GM21619 (cell line): Measurements from ENCODE around the gene IFI30.
"Not testable (repeated sequence)": the region's sequence is repeated elsewhere in the genome, so short reads cannot be mapped to it uniquely, and the experiment has no call there.

Experiments used
- ATAC-seq: cut with Tn5 transposase; IDR thresholded peaks from one replicate; pipeline ENCODE4 v1.9.1; 2021; ENCODE audit not compliant: unreplicated experiment

IFI30 gene

DNA sequence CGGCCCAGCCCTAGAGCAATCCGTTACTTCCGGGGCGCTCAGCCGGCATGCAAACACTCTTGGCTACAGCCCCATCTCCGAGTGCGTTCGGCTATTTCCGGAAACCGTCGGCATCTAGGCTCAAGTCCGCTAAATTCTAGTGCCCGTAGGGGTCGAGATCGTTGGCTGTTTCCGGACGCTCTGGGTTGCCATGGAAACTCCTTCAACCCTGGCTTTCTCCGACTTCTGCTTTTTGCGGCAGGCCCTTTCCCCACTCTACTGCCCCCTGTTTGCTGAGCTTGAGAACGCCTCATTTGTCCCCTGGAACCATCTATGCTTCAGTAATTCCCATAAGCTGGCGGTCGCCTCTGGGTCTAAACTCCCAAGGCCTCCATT, 21.2 kb upstream of the IFI30 start:
- ATAC-seq = peak; percentile 56

DNA sequence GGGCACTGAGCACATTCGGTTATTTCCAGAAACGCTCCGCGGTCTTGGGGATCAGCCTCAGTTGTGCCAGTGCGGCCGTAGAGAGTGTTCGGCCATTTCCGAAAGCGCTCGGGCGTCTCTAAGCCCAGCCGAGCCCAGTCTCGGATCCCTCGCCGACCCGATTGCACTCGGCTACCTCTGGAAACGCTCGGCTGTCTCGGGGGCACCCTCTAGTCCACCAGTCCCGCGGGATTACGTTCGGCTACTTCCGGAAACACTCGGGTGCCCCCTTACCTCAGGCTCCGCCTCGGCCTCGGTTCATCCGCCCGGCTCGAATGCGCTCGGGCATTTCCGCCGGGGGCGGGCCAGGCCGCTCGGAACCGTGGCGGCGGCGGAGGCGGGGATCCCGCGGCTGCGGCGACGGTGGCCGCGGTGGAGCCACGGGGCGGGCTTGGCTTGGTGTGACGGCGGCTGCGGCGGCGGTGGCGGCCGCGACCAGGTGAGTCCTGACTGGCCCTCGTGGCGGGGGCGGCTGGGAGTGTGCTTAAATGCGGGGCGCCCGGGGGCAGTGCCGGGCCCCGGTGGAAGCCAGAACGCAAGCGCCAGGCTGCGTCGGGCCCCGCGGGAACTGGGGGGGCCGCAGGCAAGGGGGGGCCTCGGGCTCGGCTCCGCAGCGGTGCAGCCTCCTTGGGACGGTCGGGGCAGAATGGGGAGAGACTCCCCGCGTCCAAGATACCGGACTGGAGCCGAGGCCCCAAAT, 20.6 kb upstream of the IFI30 start, which contains the start of gene PIK3R2:
Gene PIK3R2, plus strand, starts transcription at position 347 of the 739 bp plus-strand sequence. CDS start 2,717 bp downstream, outside the sequence.
- peak; percentile 63 for ATAC-seq

DNA sequence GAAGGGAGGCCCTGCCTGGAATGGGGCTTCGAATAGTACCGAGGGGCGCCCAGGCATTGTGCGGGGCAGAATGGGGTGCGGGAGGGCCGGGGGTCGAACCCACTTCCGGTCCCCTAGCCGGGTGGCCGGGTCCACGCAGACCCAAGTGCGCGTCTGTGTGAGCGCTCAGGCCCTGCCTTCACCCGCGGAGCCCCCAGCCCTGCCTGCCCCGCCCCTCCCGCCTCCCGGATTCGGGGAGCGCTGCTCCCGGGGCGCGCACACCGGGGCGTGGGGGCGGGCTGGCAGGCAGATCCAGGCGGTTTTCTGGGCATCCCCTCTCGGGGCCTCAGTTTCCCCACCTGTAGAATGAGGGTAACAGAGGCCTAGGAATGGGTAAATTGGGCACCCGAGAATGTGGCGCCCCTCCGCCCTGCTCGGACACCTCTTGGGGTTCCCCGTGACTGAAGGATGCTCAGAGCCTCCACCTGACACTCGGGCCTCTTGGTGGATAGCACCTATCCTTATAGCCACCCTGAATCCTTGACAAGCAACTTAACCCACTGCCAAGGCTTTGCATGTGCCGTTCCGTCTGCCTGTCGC, 20.0 kb upstream of the IFI30 start:
- ATAC-seq = peak; percentile 3

DNA sequence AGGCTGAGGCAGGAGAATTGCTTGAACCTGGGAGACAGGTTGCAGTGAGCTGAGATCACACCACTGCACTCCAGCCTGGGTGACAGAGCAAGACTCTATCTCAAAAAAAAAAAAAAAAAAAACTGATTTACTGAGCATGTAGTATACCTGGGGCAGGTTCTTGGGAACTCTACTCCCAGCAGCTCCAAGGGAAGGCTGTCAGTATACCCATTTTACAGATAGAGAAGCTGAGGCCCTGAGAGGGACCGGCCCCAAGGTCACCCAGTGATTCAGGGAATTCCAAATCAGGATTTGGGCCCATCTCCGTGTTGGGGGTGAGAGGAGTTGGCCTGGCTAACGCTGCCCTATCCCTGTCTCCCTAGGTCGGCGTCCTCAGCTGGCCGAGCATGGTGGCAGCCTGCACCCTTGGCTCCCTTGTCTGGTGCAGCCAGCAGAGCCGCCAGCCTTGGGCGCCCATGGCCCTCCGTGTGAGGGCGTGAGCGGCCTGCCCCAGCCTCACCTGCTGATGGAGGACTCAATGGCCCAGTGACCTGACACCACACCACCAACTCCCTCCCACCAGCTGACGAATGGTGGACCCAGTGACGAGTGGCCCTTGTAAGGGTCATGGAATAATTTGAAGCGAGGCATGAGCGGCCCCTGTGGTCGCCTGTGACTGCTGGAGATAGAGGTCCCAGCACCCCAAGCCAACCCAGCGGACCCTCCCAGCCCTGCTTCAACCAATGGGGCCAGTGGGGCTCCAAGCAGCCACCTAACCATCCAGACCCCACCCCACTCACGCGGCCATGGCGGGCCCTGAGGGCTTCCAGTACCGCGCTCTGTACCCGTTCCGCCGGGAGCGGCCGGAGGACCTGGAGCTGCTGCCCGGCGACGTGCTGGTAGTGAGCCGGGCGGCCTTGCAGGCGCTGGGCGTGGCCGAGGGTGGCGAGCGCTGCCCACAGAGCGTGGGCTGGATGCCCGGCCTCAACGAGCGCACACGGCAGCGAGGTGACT, 18.2 kb upstream of the IFI30 start:
- no peak for ATAC-seq

DNA sequence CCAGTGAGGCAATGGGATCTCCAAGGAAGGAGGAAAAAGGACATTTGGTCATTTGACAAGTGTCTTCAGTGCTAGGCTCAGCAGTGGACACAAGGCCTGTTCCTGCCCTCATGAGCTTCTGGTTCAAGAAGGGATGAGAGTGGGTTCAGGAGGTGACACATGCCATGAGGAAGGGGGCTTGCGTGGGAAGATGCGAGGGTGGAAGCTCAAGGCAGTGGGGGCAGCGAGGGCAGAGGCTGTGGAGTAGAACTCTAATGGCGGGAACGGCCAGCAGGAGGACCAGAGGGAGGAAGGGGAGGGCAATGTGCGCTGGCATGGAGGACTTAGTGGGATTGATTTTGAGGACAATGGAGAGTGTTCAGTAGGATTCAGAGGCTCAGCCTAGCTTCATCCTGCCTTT, 17.3 kb upstream of the IFI30 start:
- ATAC-seq = no peak

DNA sequence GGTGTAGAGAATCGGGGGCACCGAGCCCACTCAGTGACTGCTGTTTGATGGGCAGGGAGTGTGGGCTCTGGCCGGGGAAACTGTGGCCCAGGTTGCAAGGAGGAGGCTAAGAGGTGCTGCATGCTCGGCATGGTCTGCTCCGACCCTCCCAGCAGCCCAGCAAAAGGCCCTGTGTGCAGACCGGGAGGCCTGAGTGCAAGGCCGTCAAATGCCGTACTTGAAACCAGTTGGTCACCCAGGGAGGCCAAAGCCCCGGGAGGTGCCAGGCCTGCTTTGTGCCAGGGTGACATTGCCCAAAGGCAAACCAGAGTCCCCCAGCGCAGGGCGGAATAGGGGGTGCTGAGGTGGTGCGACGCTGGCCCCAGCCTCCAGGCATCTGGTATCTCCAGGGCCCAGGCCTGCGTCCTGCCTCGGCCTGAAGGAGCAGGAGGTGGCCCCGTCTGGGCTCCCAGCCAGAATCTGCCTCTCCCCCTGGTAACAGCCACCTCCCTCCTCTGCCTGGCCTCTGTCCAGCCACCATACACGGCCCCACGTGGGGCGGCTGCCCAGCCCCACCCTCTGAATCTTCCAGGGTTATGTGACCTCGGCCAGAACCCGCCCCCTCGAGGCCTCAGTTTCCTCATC, 16.7 kb upstream of the IFI30 start:
- no peak for ATAC-seq

DNA sequence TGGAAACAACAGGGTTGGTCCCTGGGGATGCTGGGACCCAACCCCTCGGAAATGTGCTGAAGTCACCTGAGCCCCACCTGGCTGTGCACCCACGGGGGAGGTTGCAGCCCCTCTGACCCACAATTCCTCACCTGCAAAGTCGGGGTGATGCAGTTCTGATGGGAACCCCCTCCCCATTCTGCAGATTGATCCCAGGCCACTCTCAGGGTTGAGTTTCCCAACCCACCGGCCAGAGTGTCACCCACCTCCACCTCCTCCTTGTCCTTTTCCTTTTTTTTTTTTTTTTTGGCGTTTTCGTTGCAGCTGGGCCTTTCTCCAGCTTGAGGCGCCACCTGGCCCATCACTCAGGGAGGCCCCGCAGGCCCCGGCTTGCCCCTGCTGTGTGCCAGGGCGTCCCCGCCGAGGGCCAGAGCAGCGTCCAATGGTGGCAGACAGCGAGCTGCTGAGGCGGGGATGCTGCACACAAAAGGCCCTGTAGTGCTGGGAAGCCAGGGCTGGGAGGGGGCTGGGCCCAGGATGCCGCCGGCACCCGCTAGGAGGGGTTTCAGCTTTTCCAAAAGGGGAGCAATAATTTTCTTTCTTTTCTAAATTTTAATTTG, 16.0 kb upstream of the IFI30 start:
- ATAC-seq = no peak

DNA sequence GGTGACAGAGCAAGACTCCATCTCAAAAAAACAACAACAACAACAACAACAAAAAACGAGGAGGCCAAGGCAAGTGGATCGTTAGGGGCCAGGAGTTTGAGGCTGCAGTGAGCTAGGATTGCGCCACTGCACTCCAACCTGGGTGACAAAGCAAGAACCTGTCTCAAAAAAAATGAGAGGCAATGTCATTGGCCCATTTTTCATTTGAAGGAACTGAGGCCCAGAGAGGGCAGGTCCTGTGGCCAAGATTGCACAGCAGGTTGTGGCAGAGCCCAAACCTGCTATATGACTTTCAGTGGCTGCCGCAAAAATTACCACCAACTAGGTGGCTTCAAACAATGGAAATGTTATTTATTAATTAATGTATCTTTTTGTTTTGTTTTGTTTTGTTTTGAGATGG, 15.1 kb upstream of the IFI30 start:
- no peak for ATAC-seq

DNA sequence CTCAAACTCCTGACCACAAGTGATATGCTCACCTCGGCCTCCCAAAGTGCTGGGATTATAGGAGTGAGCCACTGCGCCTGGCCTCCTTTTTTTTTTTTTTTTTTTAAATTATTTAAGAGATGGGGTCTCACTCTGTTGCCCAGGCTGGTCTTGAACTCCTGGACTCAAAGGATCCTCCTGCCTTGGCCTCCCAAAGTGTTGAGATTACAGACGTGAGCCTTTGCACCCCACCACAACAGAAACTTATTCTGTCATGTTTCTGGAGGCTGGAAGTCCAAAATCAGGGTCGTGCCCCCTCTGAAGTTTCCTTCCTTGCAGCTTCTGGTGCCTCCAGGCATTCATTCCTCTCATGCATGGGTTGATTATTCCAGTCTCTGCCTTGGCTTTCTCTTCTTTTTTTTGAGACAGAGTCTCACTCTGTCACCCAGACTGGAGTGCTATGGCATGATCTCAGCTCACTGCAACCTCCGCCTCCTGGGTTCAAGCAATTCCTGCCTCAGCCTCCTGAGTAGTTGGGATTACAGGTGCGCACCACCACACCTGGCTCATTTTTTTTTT, 14.5 kb upstream of the IFI30 start:
- not testable (repeated sequence) for ATAC-seq

DNA sequence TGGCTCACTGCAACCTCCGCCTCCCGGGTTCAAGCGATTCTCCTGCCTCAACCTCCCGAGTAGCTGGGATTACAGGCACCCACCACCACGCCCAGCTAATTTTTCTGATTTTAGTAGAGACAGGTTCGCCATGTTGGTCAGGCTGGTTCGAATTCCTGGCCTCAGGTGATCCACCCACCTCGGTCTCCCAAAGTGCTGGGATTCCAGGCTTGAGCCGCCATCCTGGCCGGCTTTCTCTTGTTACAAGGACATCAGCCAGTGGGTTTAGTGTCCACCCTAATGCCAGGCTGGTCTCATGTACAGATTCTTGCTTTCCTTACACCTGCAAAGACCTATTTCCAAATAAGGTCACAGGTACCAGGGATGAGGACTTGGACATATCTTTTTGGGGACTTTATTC, 13.8 kb upstream of the IFI30 start:
- ATAC-seq = no peak

DNA sequence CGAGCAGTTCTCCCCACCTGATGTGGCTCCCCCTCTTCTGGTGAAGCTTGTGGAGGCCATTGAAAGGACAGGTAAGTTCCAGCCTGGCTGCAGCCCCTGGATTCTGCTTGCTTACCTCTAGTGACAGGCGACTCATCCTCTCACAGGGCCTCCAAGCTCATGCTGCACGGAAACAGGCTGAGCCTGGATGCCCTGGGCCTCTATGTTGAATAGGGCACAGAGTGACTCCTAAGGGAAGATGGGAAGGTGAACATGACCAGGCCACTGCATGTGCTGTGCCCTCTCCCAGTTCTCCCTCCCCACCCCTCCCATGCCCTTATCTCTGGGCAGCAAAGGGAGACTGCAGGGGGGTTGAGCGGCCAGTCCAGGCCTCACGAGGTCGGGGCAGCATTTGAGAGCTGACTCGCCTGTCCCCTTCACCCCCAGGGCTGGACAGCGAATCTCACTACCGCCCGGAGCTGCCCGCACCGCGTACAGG, 13.1 kb upstream of the IFI30 start:
- ATAC-seq = no peak

DNA sequence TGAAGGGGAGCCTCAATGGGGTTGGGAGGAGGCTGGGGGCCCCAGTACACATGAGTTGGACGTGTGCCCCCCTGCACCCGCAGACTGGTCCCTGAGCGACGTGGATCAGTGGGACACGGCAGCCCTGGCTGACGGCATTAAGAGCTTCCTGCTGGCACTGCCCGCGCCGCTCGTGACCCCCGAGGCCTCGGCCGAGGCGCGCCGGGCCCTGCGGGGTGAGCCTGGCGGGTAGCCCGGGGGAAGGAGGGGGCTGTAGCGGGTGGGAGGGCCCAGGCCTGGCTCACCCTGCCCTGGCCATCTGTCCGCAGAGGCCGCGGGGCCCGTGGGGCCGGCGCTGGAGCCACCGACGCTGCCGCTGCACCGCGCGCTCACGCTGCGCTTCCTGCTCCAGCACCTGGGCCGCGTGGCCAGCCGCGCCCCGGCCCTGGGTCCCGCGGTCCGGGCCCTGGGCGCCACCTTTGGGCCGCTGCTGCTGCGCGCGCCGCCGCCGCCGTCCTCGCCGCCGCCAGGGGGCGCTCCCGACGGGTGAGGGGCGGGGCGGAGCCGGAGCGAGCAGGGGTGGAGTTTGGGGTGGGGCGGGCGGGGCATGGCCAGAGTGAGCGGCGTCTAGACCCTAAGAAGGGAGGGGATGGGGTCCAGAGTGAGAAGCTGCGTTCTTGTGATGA, 12.5 kb upstream of the IFI30 start:
- ATAC-seq = no peak

DNA sequence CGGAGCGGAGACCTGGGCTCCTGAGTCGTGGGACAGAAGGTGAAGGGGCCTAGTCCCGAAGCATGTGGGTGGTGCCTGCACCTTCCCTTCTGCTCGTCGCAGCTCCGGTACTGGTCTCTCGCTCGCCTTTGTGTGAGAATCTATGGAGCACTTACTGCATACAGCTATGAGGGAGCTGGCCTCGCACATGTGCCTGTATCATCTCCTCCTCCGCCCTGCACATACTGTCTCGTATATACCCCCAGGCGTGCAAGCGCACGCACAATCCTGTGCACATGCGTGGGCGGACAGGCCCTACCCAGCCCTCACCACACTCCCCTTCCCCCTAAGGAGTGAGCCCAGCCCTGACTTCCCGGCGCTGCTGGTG, 12.0 kb upstream of the IFI30 start:
- ATAC-seq = no peak

DNA sequence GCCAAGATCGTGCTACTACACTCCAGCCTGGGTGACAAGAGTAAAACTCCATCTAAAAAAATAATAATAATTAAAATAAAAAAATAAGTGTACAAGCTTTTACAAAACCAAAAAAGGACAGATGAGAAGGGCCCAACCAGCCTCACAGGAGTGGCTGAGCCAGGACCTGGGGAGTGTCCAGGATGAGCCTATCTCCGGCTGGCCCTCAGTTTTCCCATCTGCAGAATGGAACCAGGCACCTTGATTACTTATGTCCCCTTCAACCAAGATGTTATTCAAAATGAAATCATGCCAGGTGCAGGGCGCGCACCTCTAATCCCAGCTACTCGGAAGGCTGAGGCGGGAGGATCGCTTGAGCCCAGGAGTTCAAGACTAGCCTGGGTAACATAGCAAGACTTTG, 9.5 kb upstream of the IFI30 start:
- no peak for ATAC-seq

DNA sequence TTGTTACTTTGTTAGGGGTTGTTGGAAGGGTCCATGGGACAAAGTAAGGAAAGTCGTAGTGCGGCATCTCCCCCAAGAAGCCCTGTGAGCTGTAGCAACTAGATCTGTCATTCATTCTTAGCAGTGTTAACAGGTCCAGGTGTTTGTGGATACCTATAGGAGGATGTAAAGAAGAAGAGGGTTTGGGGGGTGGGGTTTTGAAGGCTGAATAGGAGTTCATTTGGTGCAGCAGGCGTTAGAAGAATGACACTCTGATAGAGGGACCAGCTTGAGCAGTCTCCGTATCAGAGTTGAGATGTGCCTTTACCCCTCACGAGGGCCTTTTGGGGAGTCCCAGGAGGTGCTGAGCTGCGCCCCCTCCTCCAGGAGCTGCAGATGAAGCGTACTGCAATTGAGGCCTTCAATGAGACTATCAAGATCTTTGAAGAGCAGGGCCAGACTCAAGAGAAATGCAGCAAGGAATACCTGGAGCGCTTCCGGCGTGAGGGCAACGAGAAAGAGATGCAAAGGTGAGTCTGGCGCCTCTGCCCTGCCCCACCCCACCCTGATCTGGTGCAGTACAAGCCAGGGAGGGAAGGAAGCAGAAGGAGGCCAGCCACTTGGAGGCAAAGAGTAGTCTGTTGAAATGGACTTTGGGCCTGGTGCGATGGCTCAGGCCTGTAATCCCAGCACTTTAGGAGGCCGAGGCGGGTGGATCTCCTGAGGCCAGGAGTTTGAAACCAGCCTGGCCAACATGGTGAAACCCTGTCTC, 7.6 kb upstream of the IFI30 start:
- ATAC-seq = no peak

DNA sequence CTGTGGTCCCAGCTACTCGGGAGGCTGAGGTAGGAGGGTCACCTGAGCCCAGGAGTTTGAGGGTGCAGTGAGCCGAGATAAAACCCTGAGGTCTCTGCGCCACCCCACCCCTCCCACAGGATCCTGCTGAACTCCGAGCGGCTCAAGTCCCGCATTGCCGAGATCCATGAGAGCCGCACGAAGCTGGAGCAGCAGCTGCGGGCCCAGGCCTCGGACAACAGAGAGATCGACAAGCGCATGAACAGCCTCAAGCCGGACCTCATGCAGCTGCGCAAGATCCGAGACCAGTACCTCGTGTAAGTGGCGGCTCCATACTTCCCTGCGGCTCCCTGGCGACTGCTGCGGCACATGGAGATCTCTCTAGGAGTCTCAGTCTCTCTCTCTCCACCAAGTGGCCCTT, 6.6 kb upstream of the IFI30 start:
- ATAC-seq = no peak

DNA sequence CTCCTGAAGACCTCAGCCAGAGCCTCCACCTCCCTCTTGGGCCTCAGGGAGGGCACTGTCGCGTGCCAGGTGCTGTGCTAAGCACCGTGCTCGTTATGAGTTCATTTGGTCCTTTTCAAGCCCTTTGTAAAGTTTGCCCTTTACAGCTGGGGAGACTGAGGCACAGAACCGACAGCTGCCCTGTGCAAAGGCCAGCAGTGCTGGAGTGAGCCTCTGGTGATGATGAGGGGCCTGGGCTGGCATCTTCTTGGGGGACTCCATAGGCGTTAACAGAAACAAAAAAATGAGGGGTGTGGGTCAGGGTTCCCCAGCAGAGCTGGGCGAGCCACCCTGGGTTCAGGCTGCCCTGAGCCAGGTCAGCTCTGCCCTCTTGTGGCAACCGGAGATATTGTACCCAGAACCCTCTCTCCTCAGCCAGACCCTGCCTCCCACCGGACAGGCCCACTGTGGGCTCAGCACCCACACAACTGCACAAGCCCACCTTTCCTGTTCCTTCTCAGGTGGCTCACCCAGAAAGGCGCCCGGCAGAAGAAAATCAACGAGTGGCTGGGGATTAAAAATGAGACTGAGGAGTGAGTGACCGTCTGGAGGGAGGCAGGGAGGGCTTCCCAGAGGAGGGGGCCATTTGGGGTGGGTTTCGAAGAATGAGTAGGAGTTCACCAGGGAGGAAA, 5.5 kb upstream of the IFI30 start:
- no peak for ATAC-seq

DNA sequence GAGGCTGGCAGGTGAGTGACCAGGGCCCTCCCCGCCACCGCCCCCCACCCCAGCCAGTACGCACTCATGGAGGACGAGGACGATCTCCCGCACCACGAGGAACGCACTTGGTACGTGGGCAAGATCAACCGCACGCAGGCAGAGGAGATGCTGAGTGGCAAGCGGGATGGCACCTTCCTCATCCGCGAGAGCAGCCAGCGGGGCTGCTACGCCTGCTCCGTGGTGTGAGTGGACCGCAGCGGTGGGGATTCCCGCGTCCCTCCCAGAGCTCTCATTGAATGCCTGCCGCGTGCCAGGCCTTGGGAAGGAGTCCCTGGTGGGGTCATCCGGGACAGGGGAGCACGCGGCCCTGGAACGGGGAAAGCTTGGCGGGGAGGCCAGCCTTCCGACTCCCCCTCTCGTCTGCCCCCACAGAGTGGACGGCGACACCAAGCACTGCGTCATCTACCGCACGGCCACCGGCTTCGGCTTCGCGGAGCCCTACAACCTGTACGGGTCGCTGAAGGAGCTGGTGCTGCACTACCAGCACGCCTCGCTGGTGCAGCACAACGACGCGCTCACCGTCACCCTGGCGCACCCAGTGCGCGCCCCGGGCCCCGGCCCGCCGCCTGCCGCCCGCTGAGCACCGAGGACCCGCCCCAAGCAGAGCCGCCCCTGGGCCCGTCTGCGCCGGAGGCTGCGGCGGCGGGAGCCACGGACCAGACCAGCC, 4.8 kb upstream of the IFI30 start:
- no peak for ATAC-seq
